ENCODE results near the gene PYDC2. TPM values are rescaled to one million over a fixed set of nuclear protein-coding genes. Genes with fewer than 3 reads are reported as not detected.

Gene PYDC2
- total RNA-seq: not detected

DNA sequence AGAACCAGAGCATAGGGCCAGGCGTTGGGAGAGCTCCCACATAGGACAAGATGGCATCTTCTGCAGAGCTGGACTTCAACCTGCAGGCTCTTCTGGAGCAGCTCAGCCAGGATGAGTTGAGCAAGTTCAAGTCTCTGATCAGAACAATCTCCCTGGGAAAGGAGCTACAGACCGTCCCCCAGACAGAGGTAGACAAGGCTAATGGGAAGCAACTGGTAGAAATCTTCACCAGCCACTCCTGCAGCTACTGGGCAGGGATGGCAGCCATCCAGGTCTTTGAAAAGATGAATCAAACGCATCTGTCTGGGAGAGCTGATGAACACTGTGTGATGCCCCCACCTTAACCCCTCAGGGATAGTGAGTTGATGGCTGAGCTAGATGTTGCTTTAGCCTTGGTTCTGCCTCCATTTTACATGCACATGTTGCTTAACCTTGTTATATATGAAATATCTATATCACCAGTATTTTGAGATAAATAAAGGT is at the start of gene PYDC2:
Gene PYDC2, plus strand, starts transcription at position 51 of the 483 bp plus-strand sequence. Its CDS starts 0 bp downstream, at position 51.
- DNase-seq: no peak

DNA sequence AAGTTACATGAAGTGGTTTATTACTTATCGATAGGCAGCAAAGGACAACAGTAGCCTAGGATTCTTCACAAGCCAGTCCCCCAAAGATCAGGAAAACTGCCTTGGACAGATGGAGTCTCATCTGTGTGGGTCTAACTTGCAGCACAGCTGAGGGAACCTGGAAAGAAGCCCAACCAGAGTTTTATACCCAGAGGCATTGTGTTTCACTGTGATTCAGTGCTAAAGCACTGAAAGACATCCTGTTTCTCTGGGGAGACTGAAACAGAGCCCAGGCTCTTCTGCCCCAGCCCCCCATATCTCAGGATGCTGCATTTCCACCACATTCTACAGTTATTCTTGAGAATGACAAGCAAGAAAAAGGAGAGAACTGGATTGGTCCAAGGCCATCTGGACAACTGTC is 48.2 kb upstream of the PYDC2 start:
- peak; percentile 27 for DNase-seq

GRCh38 chr3:191414286-191414685 is 46.7 kb upstream of the PYDC2 start:
- DNase-seq: no peak

DNA sequence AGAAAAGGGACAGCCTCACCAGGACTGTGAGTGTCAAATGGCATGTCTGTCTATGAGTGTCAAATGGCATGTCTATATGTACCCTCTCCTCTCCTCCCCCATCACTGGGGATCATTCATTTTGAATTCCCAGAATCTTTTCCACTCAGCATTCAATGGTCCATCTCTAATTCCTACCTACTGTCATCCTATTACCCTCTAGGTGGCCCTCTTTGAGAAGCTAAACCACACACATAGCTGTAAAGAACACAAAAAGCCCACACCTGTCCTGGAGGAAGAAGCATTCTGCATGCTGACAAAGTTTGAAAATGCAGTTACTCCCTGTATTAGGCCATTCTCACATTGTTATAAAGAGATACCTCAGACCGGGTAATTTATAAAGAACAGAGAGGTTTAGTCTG is 46.2 kb upstream of the PYDC2 start:
- no peak for DNase-seq

- no peak for DNase-seq
Observed at GRCh38 chr3:191415566-191415965, 45.4 kb upstream of the PYDC2 start.

GRCh38 chr3:191417457-191417729 is 43.6 kb upstream of the PYDC2 start:
- DNase-seq: no peak

DNA sequence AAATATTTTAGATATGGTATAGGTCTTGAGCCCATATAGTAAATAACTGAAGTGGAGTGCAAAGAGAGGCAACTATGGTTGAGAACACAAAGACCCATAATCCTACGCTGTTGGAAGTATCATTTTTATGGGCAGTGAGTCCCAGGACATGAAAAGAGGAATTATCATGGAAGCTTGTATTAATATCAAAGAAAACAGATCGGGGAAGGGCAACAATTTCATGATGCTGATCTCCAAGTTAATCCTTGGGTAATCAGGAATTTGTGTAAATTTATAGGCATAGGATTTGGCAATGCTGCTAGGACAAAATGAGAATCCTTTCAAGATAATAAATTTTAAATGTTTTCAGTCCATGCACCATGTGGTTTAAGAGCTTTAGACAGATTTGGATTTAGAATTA is 40.2 kb upstream of the PYDC2 start:
- DNase-seq: no peak

DNA sequence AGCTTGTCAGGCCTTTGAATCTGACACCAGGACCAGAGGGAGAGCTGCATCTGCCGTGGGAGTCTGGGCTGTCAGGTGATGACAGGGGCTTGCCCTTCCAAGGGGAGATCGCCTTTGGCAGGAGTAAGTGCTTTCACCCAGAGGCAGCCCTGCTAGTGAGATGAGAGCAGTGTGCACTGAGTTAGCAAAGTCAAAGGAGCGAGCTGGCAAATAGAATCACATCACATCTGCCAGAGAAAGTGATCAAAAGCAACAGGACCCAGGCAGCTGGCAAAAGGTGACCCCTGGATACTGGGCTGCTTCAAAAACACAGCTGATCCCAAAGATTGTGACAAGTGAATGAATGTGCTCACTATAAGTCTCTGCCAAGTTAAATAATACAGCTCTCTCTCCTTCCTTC is 36.1 kb upstream of the PYDC2 start:
- no peak for DNase-seq

DNA sequence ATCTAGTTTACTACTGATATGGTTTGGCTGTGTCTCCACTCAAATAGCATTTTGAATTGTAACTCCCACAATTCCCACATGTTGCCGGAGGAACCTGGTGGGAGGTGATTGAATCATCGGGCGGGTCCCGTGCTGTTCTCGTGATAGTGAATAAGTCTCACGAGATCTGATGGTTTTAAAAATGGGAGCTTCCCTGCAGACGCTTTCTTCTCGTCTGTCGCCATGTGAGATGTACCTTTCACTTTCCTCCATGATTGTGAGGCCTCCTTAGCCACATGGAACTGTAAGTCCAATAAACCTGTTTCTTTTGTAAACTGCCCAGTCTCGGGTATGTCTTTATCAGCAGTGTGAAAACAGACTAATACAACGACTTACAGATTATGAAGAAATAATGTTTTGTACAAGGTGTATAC is 35.6 kb upstream of the PYDC2 start:
- peak; percentile 12 for DNase-seq

DNA sequence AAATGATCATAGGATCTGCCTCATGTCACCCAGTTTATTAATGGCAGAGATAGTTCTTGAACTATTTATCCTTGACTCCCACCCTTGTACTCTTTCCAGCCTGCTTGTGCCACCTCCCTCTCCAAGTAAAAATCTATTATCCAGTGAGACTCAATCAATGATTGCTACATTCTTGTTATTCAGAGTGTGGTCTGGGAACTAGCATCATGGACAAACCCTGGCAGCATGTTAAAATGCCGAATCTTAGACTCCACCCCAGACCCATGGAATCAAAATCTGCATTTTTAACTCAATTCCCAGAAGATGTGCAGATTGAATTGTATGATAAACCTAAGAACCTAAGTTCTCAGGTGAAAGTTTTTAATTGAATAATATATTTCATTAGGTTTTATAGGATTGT is 34.7 kb upstream of the PYDC2 start:
- no peak for DNase-seq

GRCh38 chr3:191428177-191428576 is 32.8 kb upstream of the PYDC2 start:
- DNase-seq: no peak

DNA sequence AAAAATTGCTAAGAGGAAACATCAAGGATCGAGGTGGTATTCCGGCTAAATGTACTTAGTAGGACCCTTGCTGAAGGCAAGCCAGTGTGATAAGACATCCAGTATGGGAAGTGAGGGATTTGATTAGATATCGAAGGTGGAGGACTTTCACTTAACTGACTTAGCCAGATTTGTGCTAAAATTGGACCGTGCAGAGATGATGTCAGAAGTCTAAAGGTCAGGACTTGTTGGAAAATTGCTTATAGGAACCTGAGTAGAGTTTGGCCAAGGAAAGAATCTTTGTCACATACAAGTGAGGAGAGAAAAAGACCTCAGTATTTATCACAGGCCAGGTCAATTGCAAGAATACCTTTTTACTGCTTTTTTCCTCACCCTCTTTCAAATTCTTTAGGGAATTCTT is 30.9 kb upstream of the PYDC2 start:
- DNase-seq: no peak

- no peak for DNase-seq
Observed at GRCh38 chr3:191431160-191431822, 29.7 kb upstream of the PYDC2 start.

GRCh38 chr3:191432162-191432561 is 28.8 kb upstream of the PYDC2 start:
- no peak for DNase-seq

DNA sequence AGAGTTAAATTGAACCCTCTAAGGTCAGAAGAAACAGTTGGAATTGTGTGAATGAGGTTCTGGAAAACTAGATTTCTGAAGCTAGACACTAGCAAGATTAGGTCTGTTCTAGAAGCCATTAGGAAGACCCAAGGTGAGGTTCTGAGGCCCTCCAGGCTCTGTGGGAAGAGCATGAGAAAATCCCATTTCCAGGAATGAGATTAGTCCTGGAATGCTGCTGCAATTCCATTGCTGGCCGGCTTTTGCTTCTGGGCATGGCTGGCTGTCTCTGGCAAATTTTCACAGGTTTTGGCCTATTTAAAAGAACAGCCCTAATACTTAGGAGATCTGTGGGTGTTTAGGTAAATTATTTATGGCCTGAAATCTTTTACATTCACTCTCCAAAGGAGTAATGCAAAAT is 26.9 kb upstream of the PYDC2 start:
- no peak for DNase-seq

DNA sequence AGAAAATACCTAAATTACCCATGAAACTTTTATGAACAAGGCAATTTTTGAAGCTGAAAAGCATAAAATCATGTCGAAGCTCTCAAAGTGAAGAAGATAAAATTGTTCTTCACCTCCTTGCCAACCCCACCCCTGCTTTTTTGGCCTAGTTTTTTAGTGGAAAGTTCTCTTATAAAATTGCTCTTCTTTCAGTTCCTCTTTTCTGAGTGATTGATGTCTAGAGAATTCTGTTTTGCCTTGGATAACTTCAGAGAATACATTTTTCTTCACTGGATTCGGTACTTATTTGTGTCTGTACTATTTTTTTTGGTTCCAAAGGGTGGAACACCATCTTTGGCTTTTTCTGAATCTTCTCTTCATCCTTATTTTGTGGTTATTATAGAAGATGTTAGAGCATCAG is 25.0 kb upstream of the PYDC2 start:
- DNase-seq: no peak

- no peak for DNase-seq
Observed at GRCh38 chr3:191438150-191438814, 22.7 kb upstream of the PYDC2 start.

DNA sequence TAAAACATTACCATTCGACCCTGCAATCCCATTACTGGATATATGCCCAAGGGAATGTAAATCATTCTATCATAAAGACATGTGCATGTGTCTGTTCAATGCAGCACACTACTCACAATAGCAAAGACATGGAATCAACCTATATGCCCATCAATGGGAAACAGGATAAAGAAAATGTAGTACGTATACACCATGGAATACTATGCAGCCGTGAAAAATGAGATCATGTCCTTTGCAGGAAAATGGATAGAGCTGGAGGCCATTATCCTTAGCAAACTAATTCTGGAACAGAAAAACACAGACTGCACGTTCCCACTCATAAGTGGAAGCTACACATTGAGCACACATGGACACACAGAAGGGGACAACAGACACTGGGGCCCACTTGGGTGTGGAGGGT is 20.4 kb upstream of the PYDC2 start:
- no peak for DNase-seq

DNA sequence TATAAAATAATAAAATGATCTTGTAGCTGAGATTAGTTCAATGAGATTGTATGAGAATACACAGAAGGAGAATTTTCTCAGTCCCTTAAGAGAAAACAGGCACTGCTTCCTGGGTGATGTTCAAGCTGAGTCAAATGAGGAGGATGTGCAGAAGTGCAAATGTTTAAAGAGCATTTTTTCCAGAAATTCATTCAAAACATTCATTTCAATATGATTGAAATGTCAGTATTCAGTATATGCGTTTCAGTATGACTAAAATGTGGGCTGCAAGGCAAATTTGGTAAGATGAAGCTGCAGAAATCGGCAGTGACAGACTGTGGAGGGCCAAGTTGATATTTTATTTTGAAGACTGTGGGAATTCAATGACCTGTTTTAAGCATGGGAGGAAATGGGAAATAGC is 19.3 kb upstream of the PYDC2 start:
- no peak for DNase-seq

DNA sequence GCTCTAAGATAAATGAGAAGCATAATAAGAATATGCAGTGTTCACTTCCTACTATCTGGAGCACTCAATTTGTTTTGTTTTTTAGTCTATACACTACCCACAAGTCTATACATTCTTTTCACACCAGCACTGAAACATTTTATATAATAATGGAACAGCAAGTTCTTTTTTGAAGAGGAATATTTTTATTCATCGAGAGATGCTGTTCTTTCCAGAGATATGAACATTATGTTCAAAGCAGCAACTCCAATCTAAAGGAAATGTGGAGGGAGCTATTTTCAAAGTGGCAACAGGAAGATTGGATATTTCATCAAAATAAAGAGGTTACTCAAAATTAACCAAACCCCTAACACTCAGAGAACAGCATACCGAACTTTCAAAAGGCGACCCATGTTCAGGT is 16.4 kb upstream of the PYDC2 start:
- no peak for DNase-seq

- DNase-seq: no peak
Observed at GRCh38 chr3:191449256-191449655, 11.7 kb upstream of the PYDC2 start.

DNA sequence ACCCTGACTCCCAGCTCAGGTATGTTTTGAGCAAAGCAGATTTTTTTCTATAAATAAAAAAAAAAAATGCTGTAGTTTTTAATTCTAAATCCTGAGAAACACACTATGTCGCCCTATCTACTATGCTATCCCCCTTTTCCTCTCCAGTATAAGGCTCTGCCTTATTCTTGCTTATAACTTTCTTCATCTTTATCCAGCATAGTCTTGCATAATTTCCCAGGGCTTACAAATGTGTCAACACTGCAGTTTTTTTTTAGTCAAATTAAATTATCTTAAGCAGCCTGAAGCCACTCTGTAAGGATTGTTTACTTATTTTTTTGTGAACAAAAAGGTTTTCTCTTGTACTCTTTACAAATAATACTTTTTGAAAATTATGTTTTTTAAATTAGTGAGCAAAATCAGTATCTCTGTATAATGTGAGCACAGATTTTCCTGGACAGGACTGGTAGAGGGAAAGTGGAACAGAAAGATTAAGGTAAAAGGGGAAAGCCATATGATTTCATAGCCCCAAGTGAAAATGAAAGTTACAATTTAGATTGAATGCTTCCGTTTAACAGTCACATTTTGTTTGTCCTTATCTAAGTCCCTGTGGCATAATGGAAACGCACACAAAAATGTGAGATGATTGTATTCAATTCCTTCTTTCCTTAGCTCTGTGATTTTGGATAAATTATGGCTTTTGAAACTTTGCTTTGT is 5.6 kb upstream of the PYDC2 start:
- no peak for DNase-seq

- no peak for DNase-seq
Observed at GRCh38 chr3:191460360-191460759, 603 bp upstream of the PYDC2 start.

- DNase-seq: no peak
Observed at GRCh38 chr3:191470080-191470479, 9.1 kb downstream of the PYDC2 start.

All from occipital lobe (tissue), 2 donors.